Stimulated activated CD8-positive, alpha-beta memory T cell treated with anti-CD3 and anti-CD28 coated beads, Interleukin-15, amount 100 ng/mL, for 4 hours (primary cell): Measurements from ENCODE around the gene ST8SIA1.
"Not testable (repeated sequence)": the region's sequence is repeated elsewhere in the genome, so short reads cannot be mapped to it uniquely, and the experiment has no call there.

Experiments
- DNase-seq, 2 donors: peaks; one replicate each; pipeline ENCODE4 v3.0.0-alpha.2; 2020; ENCODE audit warnings: low read depth in 2 of 2

Gene ST8SIA1

DNA sequence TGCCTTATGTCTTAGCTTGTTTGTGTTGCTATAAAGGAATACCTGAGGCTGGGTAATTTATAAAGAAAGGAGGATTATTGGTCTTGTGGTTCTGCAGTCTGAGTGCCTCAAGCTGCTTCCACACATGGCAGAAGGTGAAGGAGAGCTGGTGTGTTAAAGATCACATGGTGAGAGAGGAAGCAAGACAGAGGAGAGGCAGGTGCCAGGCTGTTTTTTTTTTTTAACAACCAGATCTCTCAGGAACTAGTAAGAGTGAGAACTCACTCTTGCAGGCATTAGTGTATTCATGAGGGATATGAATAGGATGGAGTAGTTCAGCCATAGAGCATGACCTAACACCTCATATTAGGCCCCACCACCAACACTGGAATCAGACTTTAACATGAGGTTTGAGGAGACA lies 165.1 kb downstream of the ST8SIA1 start:
- DNase-seq: no peak

DNA sequence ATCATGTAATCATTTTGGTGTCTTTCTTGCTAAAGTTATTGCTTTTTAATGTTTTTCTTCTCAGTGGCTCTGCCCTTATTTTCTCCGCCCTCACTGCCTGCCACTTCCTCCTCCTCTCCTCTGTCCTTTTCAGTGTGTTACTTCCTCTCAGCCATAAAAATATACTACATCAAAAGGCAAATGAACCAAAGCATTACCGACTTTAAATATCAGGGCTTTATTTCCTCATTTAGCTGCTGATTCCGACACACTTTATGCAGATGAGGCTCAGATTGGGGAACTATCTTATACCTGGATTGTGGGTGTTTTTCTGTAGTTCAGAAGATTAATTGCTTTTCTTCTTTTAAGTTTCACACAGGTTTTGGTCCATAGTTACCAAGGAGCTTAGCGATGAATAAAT lies 170.4 kb downstream of the ST8SIA1 start:
- DNase-seq: no peak

DNA sequence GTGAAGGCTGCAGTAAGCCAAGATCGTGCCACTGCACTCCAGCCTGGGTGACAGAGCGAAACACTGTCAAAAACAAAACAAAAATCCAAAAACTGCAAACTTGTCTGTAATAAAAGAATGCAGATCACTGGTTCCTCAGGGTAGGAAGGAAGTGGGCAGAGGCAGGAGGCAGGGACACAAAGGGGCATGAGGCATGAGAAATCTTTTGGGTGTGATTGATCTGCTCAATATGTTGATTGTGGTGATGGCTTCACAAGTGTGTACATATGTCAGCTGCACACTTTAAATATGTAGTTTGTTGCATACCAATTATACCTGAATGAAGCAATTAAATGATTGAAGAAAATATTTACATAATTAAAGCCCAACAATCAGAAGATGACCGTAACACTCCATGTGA lies 170.9 kb downstream of the ST8SIA1 start:
- DNase-seq: no peak

DNA sequence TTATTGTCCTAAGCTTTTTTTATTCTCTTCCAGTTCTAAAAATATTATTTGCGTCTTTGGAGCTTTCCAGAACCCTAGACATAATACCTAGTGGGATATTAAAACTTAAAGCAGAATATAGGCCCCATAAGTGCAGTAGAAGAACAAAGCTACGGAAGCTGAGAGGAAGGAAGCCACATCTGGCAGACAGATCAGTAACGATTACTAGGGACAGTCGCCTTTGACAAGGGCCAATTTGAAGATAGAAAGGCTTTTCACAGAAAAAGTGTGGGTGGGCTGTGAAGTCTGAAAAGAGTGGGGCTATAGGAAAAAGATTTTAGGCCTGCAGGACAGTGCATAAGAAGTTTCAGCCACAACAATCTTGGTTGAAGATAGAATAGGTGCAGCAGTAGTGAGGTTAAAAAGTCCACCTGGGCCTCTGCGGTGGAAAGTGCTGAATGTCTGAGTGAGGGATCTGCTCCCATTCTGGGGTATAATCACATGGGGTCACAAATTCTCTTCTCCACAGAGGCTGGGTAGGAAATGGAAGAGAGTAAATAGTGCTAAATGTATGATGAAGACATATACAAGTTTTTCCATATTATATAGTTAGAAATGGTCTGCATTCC lies 174.0 kb downstream of the ST8SIA1 start:
- no peak for DNase-seq

DNA sequence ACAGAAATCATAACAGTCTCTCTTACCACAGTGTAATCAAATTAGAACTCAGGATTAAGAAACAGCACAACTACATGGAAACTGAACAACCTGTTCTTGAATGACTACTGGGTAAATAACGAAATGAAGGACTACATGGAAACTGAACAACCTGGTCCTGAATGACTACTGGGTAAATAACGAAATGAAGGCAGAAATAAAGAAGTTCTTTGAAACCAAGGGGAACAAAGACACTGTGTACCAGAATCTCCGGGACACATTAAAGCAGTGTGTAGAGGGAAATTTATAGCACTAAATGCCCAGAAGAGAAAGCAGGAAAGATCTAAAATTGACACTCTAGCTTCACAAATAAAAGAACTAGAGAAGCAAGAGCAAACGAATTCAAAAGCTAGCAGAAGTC lies 185.2 kb downstream of the ST8SIA1 start:
- DNase-seq: not testable (repeated sequence)

DNA sequence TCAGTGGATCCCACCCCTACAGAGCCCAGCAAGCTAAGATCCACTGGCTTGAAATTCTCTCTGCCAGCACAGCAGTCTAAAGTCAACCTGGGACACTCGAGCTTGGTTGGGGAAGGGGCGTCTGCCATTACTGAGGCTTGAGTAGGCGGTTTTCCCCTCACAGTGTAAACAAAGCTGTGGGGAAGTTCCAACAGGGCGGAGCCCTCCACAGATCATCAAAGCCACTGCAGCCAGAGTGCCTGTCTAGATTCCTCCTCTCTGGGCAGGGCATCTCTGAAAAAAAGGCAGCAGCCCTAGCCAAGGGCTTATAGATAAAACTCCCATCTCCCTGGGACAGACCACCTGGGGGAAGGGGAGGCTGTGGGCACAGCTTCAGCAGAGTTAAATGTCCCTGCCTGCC lies 187.8 kb downstream of the ST8SIA1 start:
- DNase-seq: not testable (repeated sequence)
